NCI-H2029 treated with DMSO at 0.1 percent for 48 hours (cell line): ENCODE measurements around the gene ART5.
A peak's percentile ranks its signal among the peaks of the same experiment; 100 is the strongest.
"Not testable (repeated sequence)": the region's sequence is repeated elsewhere in the genome, so short reads cannot be mapped to it uniquely, and the experiment has no call there.

Experiments used
- DNase-seq: peaks from one replicate; lab custom pipeline; 2025; lab: John Stamatoyannopoulos, UW

The ART5 gene

GRCh38 chr11:3617990-3618389 is 23.8 kb downstream of the ART5 start:
- DNase-seq: no peak

DNA sequence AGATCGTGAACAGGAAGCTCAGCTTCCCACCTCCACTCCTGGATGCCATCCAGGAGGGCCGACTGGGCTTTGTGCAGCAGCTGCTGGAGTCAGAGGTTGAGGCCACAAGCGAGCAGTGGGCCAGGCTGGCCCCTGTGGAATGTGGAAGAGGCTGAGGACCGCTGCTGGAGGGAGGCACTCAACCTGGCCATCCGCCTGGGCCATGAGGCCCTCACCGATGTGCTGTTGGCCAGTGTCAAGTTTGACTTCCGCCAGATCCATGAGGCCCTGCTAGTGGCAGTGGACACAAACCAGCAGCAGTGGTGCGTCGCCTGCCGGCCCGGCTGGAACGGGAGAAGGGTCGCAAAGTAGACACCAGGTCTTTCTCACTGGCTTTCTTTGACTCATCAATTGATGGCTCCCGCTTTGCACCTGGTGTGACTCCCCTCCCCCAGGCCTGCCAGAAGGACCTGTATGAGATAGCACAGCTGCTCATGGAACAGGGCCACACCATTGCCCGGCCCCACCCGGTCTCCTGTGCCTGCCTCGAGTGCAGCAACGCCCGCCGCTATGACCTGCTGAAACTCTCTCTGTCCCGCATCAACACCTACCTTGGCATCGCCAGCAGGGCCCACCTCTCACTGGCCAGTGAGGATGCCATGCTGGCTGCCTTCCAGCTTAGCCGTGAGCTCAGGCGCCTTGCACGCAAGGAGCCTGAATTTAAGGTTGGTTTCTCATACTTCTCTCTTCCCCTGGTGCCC is 24.9 kb downstream of the ART5 start:
- no peak for DNase-seq

DNA sequence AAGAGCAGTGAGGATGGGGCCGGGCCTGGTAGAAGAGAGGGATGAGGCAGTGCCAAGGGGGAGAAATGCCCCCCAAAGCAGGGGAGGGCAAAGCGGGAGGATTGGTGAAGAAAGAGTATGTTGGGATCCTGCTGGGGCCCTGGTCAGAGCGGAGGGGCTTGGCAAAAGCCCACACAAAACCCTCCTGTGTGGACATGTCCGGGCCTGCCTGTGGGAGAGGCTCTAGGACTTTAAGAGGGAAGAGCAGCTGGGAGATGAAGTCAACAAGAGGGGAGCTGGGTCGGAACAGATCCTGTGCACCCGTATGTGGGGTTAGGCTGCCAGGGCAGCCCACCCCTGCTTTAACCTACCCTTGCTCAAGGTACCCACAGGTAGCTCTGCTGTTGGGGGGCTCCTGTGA is 25.8 kb downstream of the ART5 start:
- no peak for DNase-seq

DNA sequence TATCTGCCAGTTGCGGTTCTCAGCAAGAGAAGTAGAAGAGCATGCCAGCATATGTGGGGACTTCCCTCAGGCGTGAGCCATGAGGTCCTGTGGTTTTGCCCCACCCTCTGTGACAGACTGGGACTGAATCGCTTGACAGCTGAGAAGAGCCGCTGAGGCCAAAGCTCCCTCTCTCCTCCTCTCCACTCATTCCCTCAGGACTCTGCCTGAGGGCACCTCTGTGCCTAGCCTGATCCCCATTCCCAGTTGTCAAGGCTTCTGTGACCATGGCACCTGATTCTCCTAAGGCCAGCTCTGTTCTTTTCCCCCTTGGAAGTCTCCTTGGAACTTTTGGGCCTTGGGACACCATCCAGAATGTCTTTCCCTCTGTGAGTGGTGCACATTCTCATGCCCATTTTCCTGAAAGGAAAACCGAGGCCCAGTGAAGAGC is 27.0 kb downstream of the ART5 start:
- DNase-seq: no peak

GRCh38 chr11:3613998-3614741 is 27.6 kb downstream of the ART5 start:
- DNase-seq: no peak

DNA sequence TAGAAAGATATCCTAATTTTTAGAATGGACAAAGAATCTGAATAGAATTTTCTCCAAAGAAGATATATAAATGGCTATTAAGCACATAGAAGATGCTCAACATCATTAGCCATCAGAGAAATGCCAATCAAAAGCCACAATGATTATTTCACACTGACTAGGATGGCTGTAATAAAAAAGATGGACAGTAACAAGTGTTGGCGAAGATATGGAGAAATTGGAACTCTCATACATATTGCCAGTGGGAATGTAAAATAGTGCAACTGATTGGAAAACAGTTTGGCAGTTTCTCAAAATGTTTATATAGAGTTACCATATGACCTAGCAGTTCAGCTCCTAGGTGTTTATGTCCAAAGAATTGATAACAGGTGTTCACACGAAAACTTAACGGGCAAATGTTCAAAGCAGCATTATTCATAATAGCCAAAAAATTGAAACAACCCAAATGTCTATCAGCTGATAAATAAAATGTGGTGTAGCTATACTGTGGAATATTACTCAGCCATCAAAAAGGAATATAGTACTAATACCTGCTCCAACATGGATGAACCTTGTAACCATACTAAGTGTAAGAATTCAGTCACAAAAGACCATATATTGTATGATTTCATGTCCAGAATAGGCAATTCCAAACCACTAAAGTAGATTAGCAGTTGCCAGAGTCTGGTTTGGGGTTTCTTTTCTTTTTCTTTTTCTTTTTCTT is 29.7 kb downstream of the ART5 start:
- DNase-seq: no peak

DNA sequence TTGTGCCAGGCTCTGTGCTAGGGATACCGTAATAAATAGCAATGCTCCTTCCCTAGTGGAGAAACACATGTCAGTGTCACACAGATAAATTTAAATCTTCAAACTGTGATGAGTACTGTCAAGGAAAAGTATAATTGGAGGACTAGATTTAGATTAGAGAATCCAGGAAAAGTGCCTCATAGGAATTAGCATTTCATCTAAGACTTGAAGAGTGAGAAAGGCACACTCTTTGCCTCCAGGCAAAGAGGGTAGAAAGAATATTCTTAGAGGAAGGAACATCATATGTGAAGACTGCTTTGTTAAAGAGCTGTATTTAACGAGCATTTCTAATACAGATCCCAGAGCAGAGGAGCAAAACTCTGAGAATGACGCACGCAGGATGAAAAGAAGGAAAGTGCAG is 30.9 kb downstream of the ART5 start:
- no peak for DNase-seq

DNA sequence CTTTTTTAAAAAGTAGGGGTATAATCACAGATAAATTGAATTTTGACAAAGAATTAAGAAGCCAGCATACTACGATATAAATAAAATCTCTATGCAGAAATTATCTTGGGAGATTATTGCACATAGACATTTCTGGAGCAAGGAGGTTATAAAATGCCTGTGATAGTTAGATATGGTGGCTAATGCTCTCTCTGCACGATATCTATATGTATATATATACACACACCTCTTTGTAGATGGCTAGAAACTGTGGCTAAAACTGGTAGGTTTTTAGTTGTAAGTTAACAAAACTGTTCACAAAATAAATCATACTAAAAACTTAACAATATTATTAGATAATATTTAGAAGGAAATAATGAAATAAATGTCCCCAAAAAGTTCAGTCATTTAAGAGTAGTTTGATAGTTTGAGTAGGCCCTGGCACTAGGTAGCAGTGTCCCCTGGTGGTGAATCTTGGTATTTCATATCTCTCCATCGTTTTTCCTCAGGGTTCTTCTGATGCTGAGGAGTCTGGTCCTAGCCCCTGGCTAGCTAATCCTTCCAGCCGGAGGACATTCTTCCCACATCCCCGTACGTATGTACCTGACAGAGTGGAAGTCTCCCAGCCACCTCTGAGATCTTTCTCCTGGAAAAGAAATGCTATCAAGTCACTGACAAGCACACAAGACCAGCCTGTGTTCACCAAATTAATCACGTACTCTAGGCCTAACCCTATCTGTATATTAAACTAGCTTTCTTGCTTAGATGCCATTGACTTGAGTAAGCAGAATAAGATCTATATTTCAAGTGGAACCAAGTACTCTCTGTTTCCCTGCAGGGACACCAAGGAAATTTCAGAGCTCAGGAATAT is 32.2 kb downstream of the ART5 start:
- DNase-seq: peak; percentile 16

- DNase-seq: no peak
Measured at GRCh38 chr11:3605771-3606203, 36.0 kb downstream of the ART5 start.

- DNase-seq: no peak
Measured at GRCh38 chr11:3605283-3605662, 36.5 kb downstream of the ART5 start.

DNA sequence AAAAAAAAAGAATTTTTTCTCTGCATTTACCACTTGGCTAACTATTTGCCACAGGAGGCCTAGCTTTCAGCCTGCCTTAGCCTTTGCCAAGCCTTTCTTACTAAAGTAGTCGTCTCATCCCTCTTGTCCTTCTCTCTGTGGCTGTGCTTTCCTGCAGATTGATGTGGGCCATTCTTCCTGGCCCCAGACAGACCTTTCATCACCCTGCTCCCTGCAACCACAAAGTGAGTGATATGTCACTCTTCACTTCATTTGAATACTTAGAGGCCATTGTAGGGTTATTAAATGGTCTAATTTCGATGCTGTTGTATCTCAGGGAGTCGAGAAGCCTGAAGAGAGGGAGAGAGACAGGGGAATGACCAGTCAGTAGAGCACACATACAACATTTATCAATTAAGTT is 37.6 kb downstream of the ART5 start:
- no peak for DNase-seq

DNA sequence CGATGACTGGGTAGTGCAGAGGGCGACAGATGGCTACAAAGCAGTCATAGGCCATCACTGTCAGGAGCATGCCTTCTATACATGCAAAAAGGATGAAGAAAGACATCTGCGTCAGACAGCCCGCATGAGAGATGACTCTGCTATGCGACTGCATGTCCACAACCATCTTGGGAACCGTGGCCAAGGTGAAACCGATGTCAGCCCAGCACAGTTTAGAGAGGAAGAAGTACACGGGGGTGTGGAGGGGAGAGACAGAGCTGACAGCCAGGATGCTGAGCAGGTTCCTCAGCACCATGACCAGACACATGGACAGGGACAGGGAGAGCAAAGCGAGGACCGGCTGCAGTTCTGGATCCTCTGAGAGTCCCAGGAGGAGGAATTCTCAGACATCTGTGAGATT is 41.6 kb downstream of the ART5 start:
- not testable (repeated sequence) for DNase-seq

DNA sequence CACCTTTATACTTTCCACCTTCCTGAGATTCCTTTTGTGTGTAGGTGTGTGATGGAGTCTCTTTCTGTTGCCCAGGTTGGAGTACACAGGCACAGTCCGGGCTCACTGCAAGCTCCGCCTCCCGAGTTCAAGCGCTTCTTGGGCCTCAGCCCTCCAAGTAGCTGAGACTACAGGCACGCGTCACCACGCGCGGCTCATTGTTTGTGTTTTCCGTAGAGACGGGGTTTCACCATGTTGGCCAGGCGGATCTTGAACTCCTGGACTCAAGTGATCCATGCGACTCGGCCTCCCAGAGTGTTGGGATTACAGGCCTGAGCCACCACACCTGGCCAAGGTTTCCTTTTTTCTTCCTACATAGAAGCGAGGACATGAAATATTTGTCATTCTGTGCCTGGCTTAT is 44.0 kb downstream of the ART5 start:
- not testable (repeated sequence) for DNase-seq

GRCh38 chr11:3591326-3591725 is 50.5 kb downstream of the ART5 start:
- not testable (repeated sequence) for DNase-seq

DNA sequence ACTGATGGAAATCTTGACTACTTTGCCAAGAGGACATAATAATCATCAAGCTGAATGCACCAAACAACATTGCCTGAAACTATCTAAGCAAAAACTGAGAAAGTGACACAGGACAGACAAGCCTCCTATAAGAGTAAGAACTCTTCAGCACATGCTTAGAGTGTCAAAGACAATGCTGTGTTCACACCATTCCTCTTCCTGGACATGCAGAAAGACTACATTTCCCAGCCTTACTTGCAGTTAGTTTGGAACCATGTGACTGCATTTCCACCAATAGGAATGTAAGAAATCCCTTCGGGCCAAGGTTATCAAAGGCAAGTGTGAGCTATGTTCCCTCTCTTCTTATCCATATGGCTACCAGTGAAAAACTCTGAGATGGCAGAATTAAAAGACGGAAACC is 51.6 kb downstream of the ART5 start:
- DNase-seq: not testable (repeated sequence)

GRCh38 chr11:3588776-3589175 is 53.0 kb downstream of the ART5 start:
- DNase-seq: not testable (repeated sequence)
